HepG2 (cell line): Measurements from ENCODE around the gene GPD1. TPM values are rescaled to one million over a fixed set of nuclear protein-coding genes. Genes with fewer than 3 reads are reported as not detected.

ENCODE experiments used
- ATF5 ChIP-seq: sonication (generic); formaldehyde crosslinking; IDR thresholded peaks from 2 replicates; pipeline ENCODE4 v1.4.0; 2020; ENCODE audit warnings: mild to moderate bottlenecking, low read depth, missing genetic modification reagents
- ATF7-NPFF ChIP-seq: sonication (generic); formaldehyde crosslinking; IDR thresholded peaks from 2 replicates; pipeline ENCODE4 v1.8.1; 2023; ENCODE audit warnings: mild to moderate bottlenecking, low read depth, missing genetic modification reagents, moderate library complexity
- CBX5 ChIP-seq: sonication (generic); formaldehyde crosslinking; IDR thresholded peaks from 2 replicates; pipeline ENCODE4 v1.4.0; 2020; ENCODE audit warnings: missing genetic modification reagents, borderline replicate concordance
- CHD2 ChIP-seq: IDR thresholded peaks from 2 replicates; pipeline ENCODE4 v1.6.1; 2011; ENCODE audit warnings: low read depth, low read length, improper control_type of control experiment
- DRAP1 ChIP-seq: IDR thresholded peaks from 2 replicates; pipeline ENCODE4 v1.6.1; 2016; ENCODE audit warnings: missing genetic modification reagents, missing compliant biosample characterization
- FOXA3 ChIP-seq: IDR thresholded peaks from 2 replicates; pipeline ENCODE4 v1.6.1; 2016; ENCODE audit warnings: missing genetic modification reagents, missing compliant biosample characterization
- GABPA ChIP-seq, 2 experiments: IDR thresholded peaks; 2 replicates each; pipeline ENCODE4 v1.6.1; 2011 to 2016; ENCODE audit warnings: low read depth in 2 of 2, low read length in 1 of 2, missing biosample characterization in 1 of 2, missing genetic modification characterization in 1 of 2
- GTF3A ChIP-seq: sonication (generic); formaldehyde crosslinking; conservative IDR thresholded peaks from 2 replicates; pipeline ENCODE4 v1.4.0; 2020; ENCODE audit warnings: mild to moderate bottlenecking, missing genetic modification reagents
- HNF1B ChIP-seq: sonication (generic); formaldehyde crosslinking; IDR thresholded peaks from 2 replicates; pipeline ENCODE4 v1.5.1; 2020; ENCODE audit warnings: mild to moderate bottlenecking, moderate library complexity, missing genetic modification reagents
- KLF6 ChIP-seq: IDR thresholded peaks from 2 replicates; pipeline ENCODE4 v1.8.0; 2016; ENCODE audit warnings: missing biosample characterization, missing genetic modification reagents
- RAD51 ChIP-seq: fragments of 450-650 bp; IDR thresholded peaks from 2 replicates; pipeline ENCODE4 v1.6.1; 2016; ENCODE audit warnings: borderline replicate concordance
- RARA ChIP-seq: IDR thresholded peaks from 2 replicates; pipeline ENCODE4 v1.6.1; 2016; ENCODE audit warnings: missing genetic modification reagents, missing compliant biosample characterization
- SNAPC2 ChIP-seq: sonication (generic); formaldehyde crosslinking; IDR thresholded peaks from 2 replicates; pipeline ENCODE4 v1.8.1; 2022; ENCODE audit warnings: mild to moderate bottlenecking, missing genetic modification reagents
- SNRNP70 ChIP-seq: fragments of 200-400 bp; formaldehyde crosslinking; IDR thresholded peaks from 2 replicates; pipeline ENCODE4 v1.6.1; 2017; ENCODE audit warnings: mild to moderate bottlenecking, low read depth, low read length, moderate library complexity
- TOPORS ChIP-seq: sonication (generic); formaldehyde crosslinking; IDR thresholded peaks from 2 replicates; pipeline ENCODE4 v1.8.0; 2023; ENCODE audit warnings: mild to moderate bottlenecking, missing genetic modification reagents
- ZMYM3 ChIP-seq: sonication (generic); formaldehyde crosslinking; IDR thresholded peaks from 2 replicates; pipeline ENCODE4 v1.5.1; 2020; ENCODE audit warnings: mild to moderate bottlenecking, missing genetic modification reagents
- ZNF12 ChIP-seq: sonication (generic); formaldehyde crosslinking; IDR thresholded peaks from 2 replicates; pipeline ENCODE4 v1.5.0; 2020; ENCODE audit warnings: missing genetic modification reagents
- ZNF138 ChIP-seq: sonication (generic); formaldehyde crosslinking; IDR thresholded peaks from 2 replicates; pipeline ENCODE4 v1.5.0; 2020; ENCODE audit warnings: mild to moderate bottlenecking, low read depth, missing genetic modification reagents
- ZNF256 ChIP-seq: sonication (generic); formaldehyde crosslinking; conservative IDR thresholded peaks from 2 replicates; pipeline ENCODE4 v1.4.0; 2020; ENCODE audit warnings: missing genetic modification reagents
- ZNF264 ChIP-seq: sonication (generic); formaldehyde crosslinking; IDR thresholded peaks from 2 replicates; pipeline ENCODE4 v1.4.0; 2020; ENCODE audit warnings: missing genetic modification reagents
- ZNF282 ChIP-seq: fragments of 450-650 bp; IDR thresholded peaks from 2 replicates; pipeline ENCODE4 v1.6.1; 2018; ENCODE audit not compliant: partially characterized antibody
- ZNF350 ChIP-seq: sonication (generic); formaldehyde crosslinking; IDR thresholded peaks from 2 replicates; pipeline ENCODE4 v1.4.0; 2020; ENCODE audit warnings: mild to moderate bottlenecking, low read depth, missing genetic modification reagents, borderline replicate concordance
- ZNF746 ChIP-seq: sonication (generic); formaldehyde crosslinking; IDR thresholded peaks from 2 replicates; pipeline ENCODE4 v1.8.0; 2022; ENCODE audit warnings: mild to moderate bottlenecking, missing genetic modification reagents
- ZNF777 ChIP-seq: sonication (generic); formaldehyde crosslinking; IDR thresholded peaks from 2 replicates; pipeline ENCODE4 v1.4.0; 2020; ENCODE audit warnings: missing genetic modification reagents
- polyA plus RNA-seq, 8 experiments: library from polyadenylated mRNA; depleted of rRNA in 3 of 8; stranded (reverse) in 7 of 8; unstranded in 1 of 8; fragments of >200 nt; fragmentation: Illumina TruSeq in 4 of 8; extraction: Trizol in 4 of 8; gene quantifications; 2 replicates each; pipeline versions ENCODE4 v1.2.1 to v1.2.3, GENCODE V29; 2011 to 2016; ENCODE audit warnings: low read depth in 4 of 8, missing spikeins in 1 of 8, mixed read lengths in 1 of 8; ENCODE audit not compliant: insufficient read depth in 1 of 8
- total RNA-seq, 5 experiments: library from RNA; depleted of rRNA; stranded (reverse); fragments of >200 nt; fragmentation: Illumina TruSeq; extraction: Trizol; gene quantifications; 2 replicates each; pipeline ENCODE4 v1.2.3, GENCODE V29; 2016; ENCODE audit warnings: low read depth in 1 of 5
- TF ChIP-seq, protein P1 (sequence below): sonication (generic); formaldehyde crosslinking; IDR thresholded peaks from 2 replicates; pipeline ENCODE4 v1.8.0; 2022; ENCODE audit warnings: mild to moderate bottlenecking, missing genetic modification reagents, borderline replicate concordance

Gene GPD1
- total and polyA plus RNA-seq, 2 of the 13 experiments (the other 11 are each of a cell fraction or from before 2014, with no cell fraction given): 3.7 to 30.6 TPM

DNA sequence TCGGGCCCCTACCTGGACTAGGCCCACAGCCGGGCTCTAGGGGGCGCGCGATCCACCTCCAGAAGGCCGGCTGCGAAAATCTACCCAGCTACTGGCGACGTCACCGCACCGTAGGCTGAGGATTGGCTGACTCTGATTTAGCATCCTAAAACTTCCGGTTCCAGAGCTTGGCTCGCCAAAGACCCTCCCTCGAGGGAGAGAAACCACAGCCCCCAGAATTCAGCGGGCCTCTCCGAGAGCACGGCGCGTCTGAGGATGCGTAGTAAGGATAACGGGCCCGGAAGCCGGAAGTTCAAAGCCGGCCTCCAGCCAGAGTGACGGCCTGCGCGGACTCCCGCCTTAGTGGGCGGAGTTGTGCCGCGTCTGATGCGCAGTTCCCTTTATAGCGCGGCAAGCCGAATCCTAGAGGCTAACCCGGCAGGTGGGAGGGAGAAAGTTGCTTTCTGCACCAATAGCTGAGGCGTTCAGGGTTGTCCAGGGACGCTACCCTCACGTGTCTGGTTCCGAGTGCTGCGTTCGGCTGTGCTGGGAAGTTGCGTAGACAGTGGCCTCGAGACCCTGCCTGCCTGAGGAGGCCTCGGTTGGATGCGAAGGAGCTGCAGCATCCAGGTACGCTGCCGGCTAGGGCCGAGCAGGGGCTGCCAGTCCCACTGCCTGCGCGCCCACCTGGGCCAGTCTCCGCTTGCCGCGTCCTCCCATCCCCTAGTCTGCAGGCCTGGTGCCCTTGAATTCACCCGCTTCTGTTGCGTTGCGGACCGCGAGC is 8.1 kb downstream of the GPD1 start, which contains the start of gene COX14 (continued):
- no peak for TF ChIP-seq GABPA (IDR thresholded peaks at IDR 0.05; ENCODE audit: low read depth, low read length)
- TF ChIP-seq GABPA (CRISPR knock-in tag; IDR thresholded peaks at IDR 0.05; ENCODE audit: low read depth): peak; percentile 97
- no peak for TF ChIP-seq ZNF746 (CRISPR knock-in tag)
- no peak; the same call in 1 of the 2 replicates for TF ChIP-seq ZNF138 (CRISPR knock-in tag)
- TF ChIP-seq KLF6 (CRISPR knock-in tag): no peak
- peak; percentile 70 for TF ChIP-seq ATF7-NPFF (CRISPR knock-in tag)
- TF ChIP-seq GTF3A (CRISPR knock-in tag): no peak
- TF ChIP-seq ZNF777 (CRISPR knock-in tag): no peak
- peak; percentile 53; the same call in 1 of the 2 replicates for TF ChIP-seq RAD51
- TF ChIP-seq FOXA3 (CRISPR knock-in tag): peak; percentile 14; the same call in 1 of the 2 replicates
- TF ChIP-seq DRAP1 (CRISPR knock-in tag): peak; percentile 94
- TF ChIP-seq SNRNP70: no peak
- 0 out of 2 replicates have a peak, but pooled peaks have one; percentile 40 for TF ChIP-seq CBX5
- TF ChIP-seq, protein P1, sequence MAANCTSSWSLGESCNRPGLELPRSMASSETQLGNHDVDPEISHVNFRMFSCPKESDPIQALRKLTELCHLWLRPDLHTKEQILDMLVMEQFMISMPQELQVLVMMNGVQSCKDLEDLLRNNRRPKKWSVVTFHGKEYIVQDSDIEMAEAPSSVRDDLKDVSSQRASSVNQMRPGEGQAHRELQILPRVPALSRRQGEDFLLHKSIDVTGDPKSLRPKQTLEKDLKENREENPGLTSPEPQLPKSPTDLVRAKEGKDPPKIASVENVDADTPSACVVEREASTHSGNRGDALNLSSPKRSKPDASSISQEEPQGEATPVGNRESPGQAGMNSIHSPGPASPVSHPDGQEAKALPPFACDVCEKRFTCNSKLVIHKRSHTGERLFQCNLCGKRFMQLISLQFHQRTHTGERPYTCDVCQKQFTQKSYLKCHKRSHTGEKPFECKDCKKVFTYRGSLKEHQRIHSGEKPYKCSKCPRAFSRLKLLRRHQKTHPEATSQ: peak; percentile 66; the same call in 1 of the 2 replicates
- peak; percentile 79 for TF ChIP-seq HNF1B (CRISPR knock-in tag)
- peak; percentile 65; the same call in 1 of the 2 replicates for TF ChIP-seq ATF5 (CRISPR knock-in tag)
- peak; percentile 7; the same call in 1 of the 2 replicates for TF ChIP-seq ZNF264 (CRISPR knock-in tag)
- peak; percentile 86 for TF ChIP-seq ZNF350
- TF ChIP-seq ZMYM3 (CRISPR knock-in tag): peak; percentile 59; the same call in 1 of the 2 replicates
- 0 out of 2 replicates have a peak, but pooled peaks have one; percentile 44 for TF ChIP-seq ZNF256 (CRISPR knock-in tag)
- TF ChIP-seq CHD2: no peak
- TF ChIP-seq ZNF282: no peak
- peak; percentile 91; the same call in 1 of the 2 replicates for TF ChIP-seq SNAPC2
- TF ChIP-seq TOPORS (CRISPR knock-in tag): 0 out of 2 replicates have a peak, but pooled peaks have one; percentile 46
- peak; percentile 73 for TF ChIP-seq ZNF12 (CRISPR knock-in tag)
- TF ChIP-seq RARA (CRISPR knock-in tag): no peak
